ENCODE measurements around the gene IMPDH1. TPM values are rescaled to one million over a fixed set of nuclear protein-coding genes. Genes with fewer than 3 reads are reported as not detected.
A peak's percentile ranks its signal among the peaks of the same experiment; 100 is the strongest.

Gene IMPDH1
- total RNA-seq, 1 donor from 2014 or later, result 81.7 TPM

DNA sequence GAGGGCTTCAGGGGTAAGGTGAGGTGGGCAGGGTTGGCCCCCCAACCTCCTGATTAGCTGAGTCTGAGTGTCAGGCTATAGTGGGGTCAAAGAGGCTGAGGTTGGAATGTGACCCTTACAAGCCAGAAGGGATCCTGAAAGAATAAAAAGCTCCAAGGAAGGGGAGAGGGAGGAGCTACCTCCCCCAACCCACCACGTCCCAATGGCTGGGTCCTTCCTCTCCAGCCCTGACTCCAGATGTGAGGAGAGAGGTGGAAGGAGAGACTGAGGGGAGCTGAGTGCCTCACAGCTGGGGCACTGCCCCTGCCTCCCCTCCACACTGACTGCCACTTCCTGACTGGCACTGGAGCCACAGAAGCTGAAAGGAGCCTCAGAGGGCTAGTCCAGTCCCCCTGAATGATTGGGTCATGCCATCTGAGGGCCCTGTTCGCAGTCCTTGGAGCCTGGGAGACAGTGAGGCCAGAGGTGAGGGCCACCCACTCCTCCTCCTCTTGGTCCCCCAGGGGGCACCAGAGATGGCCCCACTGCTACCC lies 20.6 kb downstream of the IMPDH1 start:
- no peaks in the 10 kb centered on the region for H3K36me3 Mint-ChIP-seq (ENCODE audit: unreplicated experiment)
- no peak overlapping the region for H3K4me3 Mint-ChIP-seq (ENCODE audit: unreplicated experiment)
- no peaks in the 10 kb centered on the region for H3K4me1 Mint-ChIP-seq (ENCODE audit: low read depth, unreplicated experiment)
- no peaks in the 10 kb centered on the region for H3K27me3 Mint-ChIP-seq (ENCODE audit: unreplicated experiment)
- no peak for TF ChIP-seq CTCF (IDR thresholded peaks at IDR 0.05; ENCODE audit: partially characterized antibody, unreplicated experiment)
- DNase-seq, result no peak
- H3K27ac Mint-ChIP-seq (ENCODE audit: unreplicated experiment), result no peak overlapping the region
- peaks cover 9% of the 10 kb centered on the region for H3K9me3 Mint-ChIP-seq (ENCODE audit: unreplicated experiment)

- no peaks in the 10 kb centered on the region for H3K36me3 Mint-ChIP-seq (ENCODE audit: unreplicated experiment)
- H3K27me3 Mint-ChIP-seq (ENCODE audit: unreplicated experiment), result peaks cover 3% of the 10 kb centered on the region
- TF ChIP-seq CTCF (IDR thresholded peaks at IDR 0.05; ENCODE audit: partially characterized antibody, unreplicated experiment), result no peak
- no peak for DNase-seq
- no peaks in the 10 kb centered on the region for H3K4me1 Mint-ChIP-seq (ENCODE audit: low read depth, unreplicated experiment)
- H3K9me3 Mint-ChIP-seq (ENCODE audit: unreplicated experiment), result peaks cover 8% of the 10 kb centered on the region
- H3K4me3 Mint-ChIP-seq (ENCODE audit: unreplicated experiment), result no peak overlapping the region
- no peak overlapping the region for H3K27ac Mint-ChIP-seq (ENCODE audit: unreplicated experiment)
These were observed 21.7 kb downstream of the IMPDH1 start for GRCh38 chr7:128388145-128388485.

- peaks cover 8% of the 10 kb centered on the region for H3K9me3 Mint-ChIP-seq (ENCODE audit: unreplicated experiment)
- H3K27me3 Mint-ChIP-seq (ENCODE audit: unreplicated experiment), result peaks cover 3% of the 10 kb centered on the region
- peak overlapping the region; percentile 38 for H3K4me3 Mint-ChIP-seq (ENCODE audit: unreplicated experiment)
- H3K27ac Mint-ChIP-seq (ENCODE audit: unreplicated experiment), result no peak overlapping the region
- H3K36me3 Mint-ChIP-seq (ENCODE audit: unreplicated experiment), result no peaks in the 10 kb centered on the region
- H3K4me1 Mint-ChIP-seq (ENCODE audit: low read depth, unreplicated experiment), result no peaks in the 10 kb centered on the region
- peak; percentile 77 for TF ChIP-seq CTCF (IDR thresholded peaks at IDR 0.05; ENCODE audit: partially characterized antibody, unreplicated experiment)
- DNase-seq, result peak; percentile 91
These were observed 22.3 kb downstream of the IMPDH1 start for GRCh38 chr7:128387216-128388144.

GRCh38 chr7:128385988-128386925 lies 23.5 kb downstream of the IMPDH1 start:
- DNase-seq, result no peak
- Mint-ChIP-seq H3K27me3 (ENCODE audit: unreplicated experiment) (peaks cover 3% of the 10 kb centered on the region), H3K36me3 (ENCODE audit: unreplicated experiment) (no peaks in the 10 kb centered on the region), H3K4me3 (ENCODE audit: unreplicated experiment) (no peak overlapping the region), H3K4me1 (ENCODE audit: low read depth, unreplicated experiment) (peaks cover 2% of the 10 kb centered on the region), H3K27ac (ENCODE audit: unreplicated experiment) (no peak overlapping the region), H3K9me3 (ENCODE audit: unreplicated experiment) (peaks cover 8% of the 10 kb centered on the region)
- no peak for TF ChIP-seq CTCF (IDR thresholded peaks at IDR 0.05; ENCODE audit: partially characterized antibody, unreplicated experiment)
